ENCODE data around the gene PTPRG.

PTPRG gene

GRCh38 chr3:61771976-61772375 is 210.6 kb downstream of the PTPRG start:
- DNase-seq, result no peak

DNA sequence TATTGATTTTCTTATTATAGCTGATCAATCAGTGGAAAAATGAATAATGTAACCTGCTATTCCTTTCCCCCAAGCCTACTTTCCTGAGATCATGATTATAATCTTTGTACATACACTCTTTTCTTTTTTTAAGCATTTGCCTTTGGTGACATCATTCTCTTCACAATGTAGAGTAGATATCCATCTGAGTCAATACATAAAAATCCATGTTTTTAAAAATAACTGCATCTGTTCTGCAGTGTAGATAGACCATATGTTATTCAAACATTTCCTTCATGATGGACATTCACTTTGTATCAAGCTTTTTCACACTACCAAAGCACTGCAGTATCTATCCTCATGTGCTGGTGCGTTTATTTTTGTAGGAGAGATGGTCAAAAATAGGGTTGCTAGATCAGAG is 211.1 kb downstream of the PTPRG start:
- no peak for DNase-seq

DNA sequence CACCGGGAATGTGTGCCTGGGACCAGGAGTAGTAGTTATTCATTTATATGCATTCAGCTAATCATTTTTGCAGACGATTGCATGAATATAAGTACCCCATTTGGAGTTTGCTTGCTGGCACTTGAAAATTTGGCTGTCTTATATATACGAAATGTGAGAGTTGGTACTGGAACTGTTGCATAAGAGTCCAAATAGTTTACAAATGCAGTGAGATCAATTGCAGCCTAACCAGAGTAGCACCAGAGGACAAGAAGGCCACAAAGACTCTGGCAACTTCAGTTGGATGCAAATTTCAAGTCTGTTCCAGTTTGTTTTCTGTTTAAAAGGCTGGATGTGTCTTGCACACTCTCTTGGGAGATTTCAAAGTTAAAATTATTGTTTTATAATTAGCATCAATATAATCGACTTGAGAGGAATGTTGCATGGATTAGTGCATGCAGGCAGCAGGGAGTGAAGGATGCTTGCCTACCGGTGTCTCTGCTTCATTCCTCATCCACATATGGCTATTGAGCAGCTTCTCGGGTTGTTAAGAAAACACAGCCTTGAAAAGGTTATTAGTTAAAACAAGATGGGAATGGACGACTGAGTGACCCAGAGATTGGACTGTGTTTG is 213.0 kb downstream of the PTPRG start:
- no peak for DNase-seq

DNA sequence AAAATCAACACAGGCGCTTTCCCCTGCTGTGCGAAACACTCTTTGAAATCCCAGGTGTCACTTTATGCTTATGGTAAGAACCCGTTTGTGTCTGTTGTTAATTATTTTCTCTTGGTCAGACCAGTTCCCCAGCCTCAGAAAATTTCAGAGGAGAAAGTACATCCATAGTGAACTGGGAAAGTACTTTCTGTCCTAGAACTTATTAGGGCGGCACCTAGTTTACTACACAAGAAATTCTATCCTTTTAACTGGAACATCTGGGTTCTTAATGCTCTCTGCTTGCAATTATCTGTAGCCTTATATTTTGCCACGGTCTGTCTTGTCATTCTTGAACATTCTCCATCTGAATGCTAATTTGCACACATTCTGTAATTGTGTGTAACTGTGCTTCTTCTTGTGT is 215.0 kb downstream of the PTPRG start:
- no peak for DNase-seq

- DNase-seq, result no peak
Measured at GRCh38 chr3:61777483-61777882, 216.1 kb downstream of the PTPRG start.

DNA sequence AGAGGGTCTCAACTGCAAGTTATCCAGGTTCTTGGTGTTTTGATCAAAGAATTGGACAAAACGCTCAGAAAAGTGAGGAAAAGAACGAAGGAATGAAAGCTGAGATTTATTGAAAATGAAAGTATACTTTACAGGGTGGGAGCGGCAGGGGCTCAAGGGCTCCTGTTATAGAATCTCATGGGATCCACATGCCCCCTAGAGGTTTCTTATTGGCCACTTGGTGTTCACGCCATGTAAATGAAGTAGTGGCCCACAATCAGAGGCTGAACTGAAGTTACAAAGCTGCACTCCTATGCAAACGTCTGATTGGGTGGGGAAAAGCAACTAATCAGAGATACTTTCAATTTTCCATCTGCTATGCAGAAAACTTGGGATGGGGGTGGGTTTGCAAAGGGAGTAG is 216.7 kb downstream of the PTPRG start:
- DNase-seq, result no peak

DNA sequence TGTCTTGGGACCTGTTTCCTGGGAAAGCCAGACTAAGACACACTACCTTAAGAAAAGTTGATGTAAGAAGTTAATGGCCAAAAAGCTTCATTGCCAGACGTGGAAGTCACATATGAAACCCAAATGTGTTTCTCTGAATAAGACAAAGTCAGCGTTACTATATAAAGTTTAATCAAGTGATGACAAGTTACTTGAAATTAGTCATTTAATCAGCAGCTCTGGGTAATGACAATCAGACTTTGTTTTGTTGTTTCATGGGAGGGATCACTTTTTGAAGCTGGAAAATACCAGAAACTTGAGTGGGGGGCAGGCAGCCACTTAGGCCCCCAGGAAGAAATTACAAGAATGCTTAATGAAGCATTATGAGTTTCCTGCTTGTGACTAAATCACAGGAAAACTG is 218.6 kb downstream of the PTPRG start:
- DNase-seq, result no peak

DNA sequence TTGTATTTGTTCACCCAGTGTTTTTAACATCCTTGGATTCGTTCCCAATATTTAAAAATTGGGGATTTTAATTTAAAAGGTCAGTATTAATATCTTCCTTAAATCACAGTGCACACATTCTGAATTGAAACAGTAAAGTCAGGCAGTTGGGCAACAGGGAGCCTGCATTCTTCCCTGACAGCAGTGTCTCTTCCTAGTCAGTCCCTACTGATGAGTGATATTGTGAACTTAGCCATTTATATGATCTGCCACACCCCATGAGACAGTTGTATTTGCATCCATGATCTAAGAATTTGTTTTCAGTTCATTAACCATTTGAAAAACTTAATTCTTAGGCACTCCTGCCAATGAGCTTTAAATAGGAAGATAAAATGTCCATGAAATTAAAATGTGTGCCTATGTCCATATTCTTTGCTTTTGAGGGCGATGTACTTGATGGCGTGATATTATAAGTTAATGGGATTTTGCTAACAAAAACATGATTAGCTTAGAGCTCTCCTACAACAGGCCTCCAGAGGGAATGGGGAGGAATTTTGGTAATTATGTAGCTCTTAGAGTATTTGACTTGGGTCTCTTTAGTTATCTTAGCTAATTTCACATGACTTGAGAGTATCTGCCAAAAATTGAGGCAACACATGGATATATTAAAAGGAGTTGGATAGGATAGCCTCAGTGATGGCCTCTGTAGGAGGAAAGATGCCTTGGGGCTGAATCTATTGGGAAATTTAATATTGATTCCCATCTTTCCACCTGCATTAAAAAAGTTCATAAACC is 219.3 kb downstream of the PTPRG start:
- DNase-seq, result no peak

GRCh38 chr3:61783993-61784718 is 222.8 kb downstream of the PTPRG start:
- no peak for DNase-seq

GRCh38 chr3:61788623-61789507 is 227.5 kb downstream of the PTPRG start:
- DNase-seq, result no peak

DNA sequence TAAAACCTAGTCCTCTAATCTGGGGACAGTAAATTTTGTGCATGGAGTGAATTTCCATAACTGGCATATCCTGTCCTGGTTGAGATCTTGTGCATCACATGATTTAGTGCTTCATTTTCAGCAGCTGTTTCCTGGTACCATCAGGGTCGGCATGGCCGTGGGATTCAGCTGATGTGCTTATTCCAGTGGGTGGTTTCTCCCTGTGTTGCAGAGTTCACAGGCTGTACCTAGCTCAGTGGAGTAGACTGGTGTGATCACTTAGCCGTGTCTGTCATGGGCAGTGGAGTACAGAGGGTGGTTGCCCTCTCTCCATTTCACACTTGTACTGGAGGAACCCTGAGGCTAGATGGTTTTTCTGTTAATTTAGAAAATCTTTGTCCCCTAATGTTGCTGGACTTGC is 228.5 kb downstream of the PTPRG start:
- DNase-seq, result no peak

GRCh38 chr3:61790411-61790810 is 229.0 kb downstream of the PTPRG start:
- DNase-seq, result no peak

DNA sequence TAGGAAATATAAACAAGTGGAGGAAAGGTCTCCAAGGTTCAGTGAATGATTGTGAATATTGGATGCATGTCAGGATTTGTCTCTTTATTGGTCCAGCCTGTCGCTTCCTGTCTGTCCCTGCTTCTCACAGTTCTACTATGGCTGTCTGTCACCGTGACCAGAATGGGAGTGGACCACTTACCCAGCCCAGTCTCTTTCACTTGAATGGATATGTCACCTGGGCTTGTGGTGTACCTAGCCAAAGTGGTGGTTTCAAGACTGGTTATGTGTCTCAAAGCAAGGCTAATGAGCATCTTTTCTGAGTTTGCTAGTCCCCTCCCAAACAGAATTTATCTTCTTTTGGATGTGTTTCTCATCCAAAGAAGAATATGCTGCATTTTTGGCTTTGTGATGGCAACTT is 231.7 kb downstream of the PTPRG start:
- DNase-seq, result no peak

DNA sequence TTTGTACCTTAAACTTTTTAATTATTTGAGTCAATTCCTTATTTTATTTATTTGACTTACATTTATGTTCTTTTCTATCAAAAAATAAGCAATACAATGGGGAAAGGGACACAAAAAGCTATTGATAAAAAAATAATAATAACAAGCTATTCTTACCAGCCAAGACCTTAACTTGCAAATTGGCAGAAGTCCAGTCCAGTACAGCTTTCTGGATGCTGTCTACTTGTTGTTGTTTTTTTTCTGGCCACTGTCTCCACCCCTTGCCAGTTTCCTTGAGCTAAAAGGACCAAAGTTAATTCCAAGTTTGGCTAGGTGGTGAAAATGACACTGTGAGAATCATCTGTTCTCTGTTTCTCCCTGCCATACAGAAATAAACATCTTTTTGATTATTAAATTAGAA is 232.2 kb downstream of the PTPRG start:
- DNase-seq, result no peak

DNA sequence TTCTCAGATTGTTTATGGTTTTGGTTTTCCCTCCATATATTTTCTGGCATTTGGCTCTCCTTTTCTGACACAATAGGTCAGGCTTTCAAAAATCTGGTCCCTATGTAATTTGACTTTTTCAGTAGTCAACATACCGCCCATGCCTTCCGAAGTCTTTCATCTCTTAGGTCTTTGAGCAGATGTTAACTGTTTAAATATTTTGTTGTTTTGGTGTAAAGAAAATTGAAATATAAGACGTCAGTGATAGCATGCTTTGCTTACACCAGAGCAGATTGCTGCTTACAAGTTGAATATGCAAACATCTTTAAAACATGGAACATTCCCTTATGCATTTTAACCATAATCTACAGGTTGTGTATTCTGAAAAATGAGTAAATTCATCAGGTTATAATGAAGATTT is 233.0 kb downstream of the PTPRG start:
- DNase-seq, result no peak

GRCh38 chr3:61794961-61795360 is 233.6 kb downstream of the PTPRG start:
- no peak for DNase-seq

GRCh38 chr3:61796088-61796680 is 234.8 kb downstream of the PTPRG start:
- DNase-seq, result no peak

DNA sequence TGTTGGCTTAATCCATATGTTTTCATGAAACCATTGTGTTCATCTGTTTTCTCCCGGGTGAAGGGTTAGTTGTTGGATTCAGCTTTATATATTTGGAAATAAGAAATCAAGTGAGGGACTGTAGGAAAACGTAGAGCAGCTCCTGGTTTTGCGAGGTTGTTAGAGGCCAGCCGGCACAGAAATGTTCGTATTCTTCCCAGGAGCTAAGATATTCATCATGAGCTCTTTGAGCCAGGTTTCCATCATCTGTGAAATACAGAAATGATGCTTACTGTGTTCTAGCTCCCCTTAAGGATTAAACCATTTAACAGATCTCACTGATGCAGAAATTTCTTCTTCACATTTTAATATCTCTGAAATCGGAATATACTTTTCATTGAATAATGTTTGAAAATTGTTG is 235.5 kb downstream of the PTPRG start:
- DNase-seq, result no peak

- no peak for DNase-seq
Measured at GRCh38 chr3:61802772-61803171, 241.4 kb downstream of the PTPRG start.

DNA sequence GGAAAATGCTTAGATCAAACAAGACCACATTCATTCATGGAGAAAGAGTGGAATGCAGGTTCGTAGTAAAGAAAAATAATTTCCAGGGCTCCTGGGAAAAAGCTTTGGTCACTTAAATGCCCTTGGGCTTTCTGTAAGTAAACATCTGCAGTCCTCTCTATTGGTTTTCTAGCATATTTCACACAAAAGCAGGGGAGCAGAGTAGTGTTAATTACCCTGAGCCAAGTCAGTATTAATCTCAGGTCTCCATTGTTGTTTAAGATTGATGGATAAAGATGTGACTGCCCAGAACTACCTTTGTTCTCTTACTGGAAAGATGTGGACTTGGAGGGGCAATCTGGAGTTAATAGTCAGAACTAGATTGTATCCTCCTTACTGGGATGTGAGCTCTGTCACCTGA is 242.6 kb downstream of the PTPRG start:
- DNase-seq, result no peak

DNA sequence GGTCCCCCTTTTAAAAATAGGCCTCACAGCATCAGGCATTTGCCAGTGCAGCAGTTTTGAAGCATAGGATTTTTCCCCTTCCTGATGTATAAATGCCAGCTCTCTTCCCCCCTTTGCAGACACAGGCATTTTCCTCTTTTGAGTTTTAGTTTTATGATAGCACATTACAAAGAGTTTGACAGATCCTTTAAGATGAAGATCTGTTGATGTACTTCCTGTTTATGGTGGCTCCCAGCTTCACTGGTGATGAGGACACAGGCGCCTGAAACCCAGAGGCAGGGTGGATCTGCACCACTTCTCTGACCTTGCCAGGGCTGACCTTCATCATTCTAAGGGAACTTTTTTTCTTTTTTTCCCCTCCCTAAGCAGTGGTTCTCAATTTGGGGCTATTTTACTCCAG is 243.4 kb downstream of the PTPRG start:
- DNase-seq, result no peak

DNA sequence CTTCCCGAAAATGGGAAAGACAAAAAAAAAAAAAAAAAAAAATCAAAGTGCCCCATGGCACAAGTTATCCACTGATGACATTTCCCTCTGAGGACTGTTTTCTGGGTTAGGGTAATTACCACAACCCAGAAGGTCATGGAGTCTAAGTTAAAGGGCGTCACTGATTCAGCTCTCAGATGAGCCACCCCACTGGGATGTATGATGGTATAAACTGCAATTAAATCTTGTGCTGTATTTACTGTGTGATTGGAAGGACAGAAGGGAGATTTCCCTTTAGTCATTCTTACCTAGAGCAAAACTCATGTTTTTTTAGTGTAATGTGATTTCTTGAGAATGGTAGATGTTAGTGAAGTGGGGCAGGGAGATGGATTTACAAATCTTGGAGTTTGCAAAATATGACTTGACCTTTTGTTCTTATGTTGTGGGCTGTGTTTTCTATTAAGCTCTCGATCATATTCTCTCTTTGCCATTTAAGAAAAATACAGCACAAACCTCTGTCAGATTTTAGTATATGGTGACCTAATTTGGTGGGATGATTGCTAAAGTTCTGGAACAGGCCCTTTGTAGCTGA is 244.2 kb downstream of the PTPRG start:
- no peak for DNase-seq

Data from 8988T (cell line).